ENCODE data around the gene PRSS33. TPM values are rescaled to one million over a fixed set of nuclear protein-coding genes. Genes with fewer than 3 reads are reported as not detected.

Gene PRSS33
- polyA plus RNA-seq, 2 of the 4 experiments (the other 2 are of a cell fraction) = 0.04 TPM; not detected in 1

- peaks cover 45% of the 10 kb centered on the region for H3K4me1 ChIP-seq
- H3K4me3 ChIP-seq = no peak overlapping the region
- FAIRE-seq (no peak), DNase-seq (ENCODE audit: low read depth in 1 of 2, low spot score in 1 of 2) (no peak), ATAC-seq (no peak)
- CTCF ChIA-PET = no interaction called here
- peak overlapping the region; percentile 60 for H3K4me2 ChIP-seq
- no peak for TF ChIP-seq RARB (CRISPR knock-in tag; IDR thresholded peaks at IDR 0.05)
- no peak for TF ChIP-seq RNF2 (IDR thresholded peaks at IDR 0.05; ENCODE audit: borderline replicate concordance, low read depth)
- TF ChIP-seq HMGXB4 (CRISPR knock-in tag; IDR thresholded peaks at IDR 0.05; ENCODE audit: borderline replicate concordance) = no peak
- no peak for TF ChIP-seq TFCP2L1 (CRISPR knock-in tag; IDR thresholded peaks at IDR 0.05)
- TF ChIP-seq HDAC2 (IDR thresholded peaks at IDR 0.05) = no peak
- no peak for TF ChIP-seq CBX2 (IDR thresholded peaks at IDR 0.05; ENCODE audit: borderline replicate concordance, low read depth)
- no peak for TF ChIP-seq MYC (IDR thresholded peaks at IDR 0.05; ENCODE audit: borderline replicate concordance, low read length)
- TF ChIP-seq GATA3 (IDR thresholded peaks at IDR 0.05; ENCODE audit: borderline replicate concordance) = no peak
- TF ChIP-seq RCOR1 (IDR thresholded peaks at IDR 0.05; ENCODE audit: low read depth, low read length) = no peak
- TF ChIP-seq EHMT2 (IDR thresholded peaks at IDR 0.05; ENCODE audit: low read depth) = no peak
- TF ChIP-seq ESRRA (IDR thresholded peaks at IDR 0.05; ENCODE audit: borderline replicate concordance, low read length) = no peak
- no peak for TF ChIP-seq RAD21 (conservative IDR thresholded peaks at IDR 0.05 in 1 of 2, IDR thresholded peaks at IDR 0.05 in 1 of 2)
- TF ChIP-seq CBX8 (IDR thresholded peaks at IDR 0.05) = no peak
- TF ChIP-seq ATOH8 (CRISPR knock-in tag; IDR thresholded peaks at IDR 0.05; ENCODE audit: low read depth) = no peak
- no peak for TF ChIP-seq ZNF302 (CRISPR knock-in tag; IDR thresholded peaks at IDR 0.05)
- no peak for TF ChIP-seq SMC3 (IDR thresholded peaks at IDR 0.05)
- no peak for TF ChIP-seq NPAS2 (CRISPR knock-in tag; IDR thresholded peaks at IDR 0.05; ENCODE audit: borderline replicate concordance)
- no peak for TF ChIP-seq CEBPB (IDR thresholded peaks at IDR 0.05)
- no peak for TF ChIP-seq JUNB (IDR thresholded peaks at IDR 0.05)
- H3K9me3 ChIP-seq = no peaks in the 10 kb centered on the region
- POLR2A ChIA-PET = no interaction called here
- WGBS (ENCODE audit: missing lambda C conversion rate) = 90% methylated on average over 2 of the region's 3 CpGs
- peak overlapping the region; percentile 79 to 90 for H3K27ac ChIP-seq
These were observed 47.6 kb upstream of the PRSS33 start for GRCh38 chr16:2834968-2835367.

- POLR2A ChIA-PET = no interaction called here
- DNase-seq (ENCODE audit: low read depth in 1 of 2, low spot score in 1 of 2) = no peak
- peaks cover 39% of the 10 kb centered on the region for H3K4me1 ChIP-seq
- ATAC-seq = no peak
- no peak for FAIRE-seq
- CTCF ChIA-PET = no interaction called here
- 76% methylated on average over 6 of the region's 7 CpGs for WGBS (ENCODE audit: missing lambda C conversion rate)
- H3K4me3 ChIP-seq = no peak overlapping the region
- TF ChIP-seq CTCF (IDR thresholded peaks at IDR 0.05) = no peak
- no peak for TF ChIP-seq FOSL2 (IDR thresholded peaks at IDR 0.05)
- TF ChIP-seq FOSL2 (CRISPR knock-in tag; IDR thresholded peaks at IDR 0.05) = no peak
- TF ChIP-seq E2F6 (IDR thresholded peaks at IDR 0.05; ENCODE audit: borderline replicate concordance, low read depth) = no peak
- H3K9me3 ChIP-seq = no peaks in the 10 kb centered on the region
- no peak overlapping the region for H3K4me2 ChIP-seq
- H3K27ac ChIP-seq = no peak overlapping the region
These were observed 46.4 kb upstream of the PRSS33 start for GRCh38 chr16:2833776-2834175.
